GM12878 (cell line): ENCODE measurements around the gene TIMP3. TPM values are rescaled to one million over a fixed set of nuclear protein-coding genes. Genes with fewer than 3 reads are reported as not detected.

Experiments
- CREB1 ChIP-seq: IDR thresholded peaks from 2 replicates; pipeline ENCODE4 v1.6.1; 2012; ENCODE audit warnings: low read depth, mild to moderate bottlenecking, inconsistent platforms
- CUX1 ChIP-seq: IDR thresholded peaks from 2 replicates; pipeline ENCODE4 v1.6.1; 2012; ENCODE audit warnings: improper control_type of control experiment, low read depth, low read length; ENCODE audit not compliant: insufficient replicate concordance
- JUNB ChIP-seq: IDR thresholded peaks from 2 replicates; pipeline ENCODE4 v1.6.1; 2016; ENCODE audit warnings: antibody characterized with exemption, mild to moderate bottlenecking
- KDM1A ChIP-seq: fragments of 200-600 bp; sonication (generic); IDR thresholded peaks from 2 replicates; pipeline ENCODE4 v1.6.1; 2016; ENCODE audit warnings: borderline replicate concordance
- MEF2A ChIP-seq: IDR thresholded peaks from 2 replicates; pipeline ENCODE4 v1.6.1; 2011; ENCODE audit warnings: low read depth, mild to moderate bottlenecking, low read length, moderate library complexity; ENCODE audit not compliant: insufficient read depth
- MXI1 ChIP-seq: fragments of 150-350 bp; IDR thresholded peaks from 2 replicates; pipeline ENCODE4 v1.6.1; 2011; ENCODE audit warnings: low read depth, mild to moderate bottlenecking, inconsistent platforms, low read length, improper control_type of control experiment
- POLR2A ChIP-seq: IDR thresholded peaks from 2 replicates; pipeline ENCODE4 v1.6.1; 2011; ENCODE audit warnings: low read depth, mild to moderate bottlenecking, low read length
- PRDM15 ChIP-seq: fragments of 450-650 bp; formaldehyde crosslinking; IDR thresholded peaks from 2 replicates; pipeline ENCODE4 v1.4.0; 2020; ENCODE audit warnings: mild to moderate bottlenecking, moderate library complexity
- SREBF1 ChIP-seq: IDR thresholded peaks from 2 replicates; pipeline ENCODE4 v1.6.1; 2012; ENCODE audit warnings: mild to moderate bottlenecking, low read length
- SREBF2 ChIP-seq: IDR thresholded peaks from 2 replicates; pipeline ENCODE4 v1.6.1; 2012; ENCODE audit warnings: mild to moderate bottlenecking, low read length
- polyA plus RNA-seq, 11 experiments: library from polyadenylated mRNA; depleted of rRNA in 4 of 11; unstranded in 6 of 11; stranded (reverse) in 5 of 11; fragments of >200 nt; fragmentation: Nextera tagmentation in 4 of 11; fragmentation: Illumina TruSeq in 1 of 11; extraction: Ambion mirVana in 4 of 11; extraction: Trizol in 1 of 11; gene quantifications; 1 replicate in 1 of 11; 2 replicates in 10 of 11; pipeline versions ENCODE4 v1.2.1 to v1.2.3, GENCODE V29; 2011 to 2016; ENCODE audit warnings: inconsistent platforms in 2 of 11, missing spikeins in 2 of 11, low read depth in 1 of 11
- total RNA-seq, 4 experiments: library from RNA; depleted of rRNA in 3 of 4; stranded (reverse); fragments of >200 nt in 3 of 4; fragmentation: Illumina TruSeq in 1 of 4; extraction: Trizol in 1 of 4; gene quantifications; 2 replicates each; pipeline versions ENCODE4 v1.2.1 to v1.2.3, GENCODE V29; 2013 to 2021

Gene TIMP3
- total and polyA plus RNA-seq, 10 of the 15 experiments (the other 5 are each of a cell fraction or from before 2014, with no cell fraction given) = 0.01 to 0.74 (median 0.27) TPM; not detected in 5

- TF ChIP-seq CUX1 (no peak), SREBF2 (no peak), JUNB (no peak), POLR2A (no peak), KDM1A (no peak), SREBF1 (no peak), MEF2A (no peak), CREB1 (no peak), MXI1 (no peak), PRDM15 (CRISPR knock-in tag) (no peak)
- TF ChIP-seq, all 136 proteins: peak for 0
Observed at GRCh38 chr22:32861330-32861729, 59.8 kb downstream of the TIMP3 start (continued).
